CD4-positive, alpha-beta T cell (primary cell): ENCODE data around the gene ANKRD39. TPM values are rescaled to one million over a fixed set of nuclear protein-coding genes. Genes with fewer than 3 reads are reported as not detected.

Experiments used
- ATAC-seq: fragments of 200-7000 bp; cut with Tn5 transposase; one replicate; pipeline ENCODE4 v1.10.0; 2022; ENCODE audit warnings: mild to moderate bottlenecking; ENCODE audit not compliant: poor library complexity
- CTCF ChIA-PET: fragments of 350-600 bp; sonication (Branson Sonifier 250); formaldehyde crosslinking; loops from one replicate; lab custom pipeline; 2021; ENCODE audit warnings: antibody characterized with exemption, inconsistent platforms; lab: Charles Lee
- POLR2A ChIA-PET: fragments of 350-600 bp; sonication (Branson Sonifier 250); formaldehyde crosslinking; loops from one replicate; lab custom pipeline; 2021; ENCODE audit warnings: antibody characterized with exemption, inconsistent platforms; lab: Charles Lee
- DNase-seq, 14 experiments: peaks; one replicate each; pipeline ENCODE4 v3.0.0-alpha.2; 2013 to 2020; ENCODE audit warnings: mixed read lengths in 2 of 14
- H3K27ac ChIP-seq, 2 donors: one replicate each; pipeline versions ENCODE4 v1.5.1 to v1.7.0; 2013; ENCODE audit warnings: low read length in 2 of 2, low read depth in 1 of 2, mild to moderate bottlenecking in 1 of 2
- H3K27me3 ChIP-seq, 2 experiments: 1 replicate in 1 of 2; 2 replicates in 1 of 2; pipeline versions ENCODE4 v1.6.1 to v1.7.0; 2013; ENCODE audit warnings: low read length in 2 of 2, control low read depth in 1 of 2, mild to moderate bottlenecking in 1 of 2, moderate library complexity in 1 of 2; ENCODE audit not compliant: insufficient read depth in 2 of 2, control insufficient read depth in 1 of 2
- H3K36me3 ChIP-seq: one replicate; pipeline ENCODE4 v1.6.1; 2013; ENCODE audit warnings: low read length, control low read depth; ENCODE audit not compliant: insufficient read depth
- H3K4me1 ChIP-seq: one replicate; pipeline ENCODE4 v1.6.1; 2013; ENCODE audit warnings: low read length, control low read depth; ENCODE audit not compliant: insufficient read depth
- H3K4me3 ChIP-seq: one replicate; pipeline ENCODE4 v1.5.1; 2013; ENCODE audit warnings: mild to moderate bottlenecking, low read length, moderate library complexity
- H3K9me3 ChIP-seq, 2 experiments: 1 replicate in 1 of 2; 2 replicates in 1 of 2; pipeline versions ENCODE4 v1.6.1 to v1.7.0; 2013; ENCODE audit warnings: low read length in 2 of 2, mild to moderate bottlenecking in 2 of 2, control low read depth in 1 of 2, moderate library complexity in 1 of 2; ENCODE audit not compliant: control insufficient read depth in 1 of 2, insufficient read depth in 1 of 2
- H3K27ac Mint-ChIP-seq: one replicate; pipeline ENCODE4 v1.8.0; 2020; ENCODE audit warnings: mixed read lengths
- H3K27me3 Mint-ChIP-seq: one replicate; pipeline ENCODE4 v1.8.0; 2021; ENCODE audit warnings: mixed read lengths
- H3K36me3 Mint-ChIP-seq: one replicate; pipeline ENCODE4 v1.8.0; 2021; ENCODE audit warnings: low read depth, mixed read lengths
- H3K4me1 Mint-ChIP-seq: one replicate; pipeline ENCODE4 v1.8.0; 2021; ENCODE audit warnings: low read depth, mixed read lengths
- H3K4me3 Mint-ChIP-seq: one replicate; pipeline ENCODE4 v1.8.0; 2020; ENCODE audit warnings: mild to moderate bottlenecking, mixed read lengths
- H3K9me3 Mint-ChIP-seq: one replicate; pipeline ENCODE4 v1.8.0; 2020; ENCODE audit warnings: mixed read lengths
- CTCF ChIP-seq: fragments of 200-600 bp; IDR thresholded peaks from one replicate; pipeline ENCODE4 v1.8.0; 2022; ENCODE audit warnings: antibody characterized with exemption, mild to moderate bottlenecking
- intact Hi-C, 2 experiments: fragments of 100-400 bp; cut with DNase I in 1 of 2; cut with micrococcal nuclease in 1 of 2; formaldehyde crosslinking; loops; one replicate each; pipeline versions ENCODE4 v1.15.1 to v1.9.0; 2023 to 2025; cut with DNase I, micrococcal nuclease
- total RNA-seq, 174 experiments: library from RNA in 2 of 174; stranded (reverse) in 2 of 174; gene quantifications; one replicate each; pipeline ENCODE4 v1.2.3 and lab custom pipeline; 2021 to 2026

Gene ANKRD39
- total RNA-seq, 2 experiments from 2014 or later, result 17.2 to 18.3 TPM

- H3K27me3 ChIP-seq, result no peaks in the 10 kb centered on the region
- Mint-ChIP-seq H3K36me3 (peaks cover 17% of the 10 kb centered on the region), H3K27me3 (no peaks in the 10 kb centered on the region), H3K27ac (peak overlapping the region; percentile 68), H3K4me3 (peak overlapping the region; percentile 70), H3K4me1 (peaks cover 21% of the 10 kb centered on the region), H3K9me3 (no peaks in the 10 kb centered on the region)
- peaks cover 22% of the 10 kb centered on the region for H3K4me1 ChIP-seq
- DNase-seq (peak; percentile 66 to 92 (median 84)), ATAC-seq (peak; percentile 98)
- H3K9me3 ChIP-seq, result no peaks in the 10 kb centered on the region
- ChIA-PET CTCF (interaction anchor here (0.8 to 3.9 kb wide), 2 partner anchors 13 to 18 kb away, joined by 3 to 18 read pairs; partner anchors contain the start of gene ANKRD39), POLR2A (interaction anchor here (1.2 to 2.5 kb wide), 6 partner anchors 18 to 301 kb away, joined by 3 to 16 read pairs (median 8); partner anchors contain the start of genes ANKRD39 and CNNM3)
- peak overlapping the region; percentile 46 for H3K4me3 ChIP-seq
- TF ChIP-seq CTCF, result no peak
- intact Hi-C loops, result no loop called here
- H3K27ac ChIP-seq, result no peak overlapping the region
- peaks cover 15% of the 10 kb centered on the region for H3K36me3 ChIP-seq
Observed at GRCh38 chr2:96839293-96839874, 18.4 kb downstream of the ANKRD39 start.

DNA sequence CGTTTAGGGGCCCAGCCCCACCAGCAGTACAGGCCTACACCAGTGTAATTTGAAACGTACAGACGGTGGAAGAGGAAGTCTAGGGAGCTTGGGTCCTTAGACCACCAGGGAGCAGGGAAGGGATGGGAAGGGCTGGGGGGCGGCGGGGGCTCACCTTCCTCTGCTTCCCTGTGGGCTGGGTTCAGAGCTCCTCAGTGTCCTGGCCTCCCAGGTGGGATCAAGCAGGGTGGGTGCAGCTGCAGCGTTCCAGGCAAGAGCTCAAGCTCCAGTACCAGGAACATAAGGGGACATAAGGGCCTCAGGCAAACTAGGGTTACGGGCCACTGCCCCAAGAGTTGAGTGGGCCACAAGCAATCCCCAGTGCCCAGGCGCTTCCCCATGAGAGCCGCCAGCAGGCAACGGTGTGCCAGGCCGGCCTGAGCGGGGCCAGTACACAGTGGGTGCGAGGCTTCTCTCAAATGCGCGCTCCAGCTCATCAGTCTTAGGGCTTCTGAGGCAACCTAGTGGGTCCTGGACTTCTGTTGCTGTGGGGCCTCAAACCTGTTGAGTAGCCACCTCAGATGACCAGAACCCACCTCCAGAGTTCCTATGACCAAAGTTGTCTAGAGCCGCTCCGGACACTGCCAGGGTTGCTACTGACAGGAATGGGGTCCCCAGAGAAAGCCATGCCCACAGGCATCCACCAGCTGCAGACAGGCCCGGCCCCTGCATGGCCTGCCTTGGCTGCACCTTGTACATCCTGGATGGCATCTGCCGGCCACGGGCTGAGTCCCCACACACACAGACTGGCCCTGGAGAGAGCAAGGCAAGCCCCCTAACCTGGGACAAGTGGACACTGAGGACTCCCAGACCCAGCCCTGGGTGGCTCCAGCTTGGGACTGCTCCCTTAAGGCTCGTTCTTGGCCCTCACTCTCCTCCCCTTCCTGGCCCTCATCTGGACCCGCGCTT is 19.2 kb downstream of the ANKRD39 start:
- Mint-ChIP-seq H3K9me3 (no peaks in the 10 kb centered on the region), H3K4me3 (peak overlapping the region; percentile 70)
- peak; percentile 3 for ATAC-seq

More for the DNA sequence above, 19.2 kb downstream of the ANKRD39 start:
- no peaks in the 10 kb centered on the region for H3K27me3 Mint-ChIP-seq
- ChIA-PET CTCF (interaction anchor here (1.2 to 3.9 kb wide), 2 partner anchors 19 kb away, joined by 8 to 18 read pairs; partner anchors contain the start of gene ANKRD39), POLR2A (interaction anchor here (1.1 to 2.5 kb wide), 5 partner anchors 19 to 124 kb away, joined by 3 to 16 read pairs (median 12); partner anchors contain the start of genes ANKRD39 and CNNM3)
- peak overlapping the region; percentile 68 for H3K27ac Mint-ChIP-seq
- no peak for TF ChIP-seq CTCF
- H3K4me3 ChIP-seq, result peak overlapping the region; percentile 46
- H3K36me3 ChIP-seq, result peaks cover 18% of the 10 kb centered on the region
- H3K4me1 Mint-ChIP-seq, result peaks cover 21% of the 10 kb centered on the region
- no peaks in the 10 kb centered on the region for H3K9me3 ChIP-seq
- peaks cover 22% of the 10 kb centered on the region for H3K4me1 ChIP-seq
- no peak overlapping the region for H3K27ac ChIP-seq
- DNase-seq, result peak in 2 of 14 experiments; percentile 17 to 24
- H3K27me3 ChIP-seq, result no peaks in the 10 kb centered on the region
- peaks cover 25% of the 10 kb centered on the region for H3K36me3 Mint-ChIP-seq
- intact Hi-C loops, result loop anchor here in 1 of 2 experiments (1.0 kb wide), 1 partner anchor 22 kb away; the partner anchor contains the start of gene CNNM3
